Body of pancreas (tissue), 4 donors: Measurements from ENCODE around the gene RNF13.

Experiments
- CTCF ChIP-seq, 7 experiments: fragments of 450-650 bp in 4 of 7; fragments of 200-600 bp in 3 of 7; sonication (generic) in 3 of 7; IDR thresholded peaks; one replicate each; pipeline ENCODE4 v1.5.1; 2016 to 2019; ENCODE audit warnings: antibody characterized with exemption in 7 of 7
- POLR2A ChIP-seq, 3 donors: fragments of 450-650 bp; IDR thresholded peaks; one replicate each; pipeline ENCODE4 v1.6.1; 2016; ENCODE audit warnings: antibody characterized with exemption in 3 of 3, mild to moderate bottlenecking in 2 of 3

DNA sequence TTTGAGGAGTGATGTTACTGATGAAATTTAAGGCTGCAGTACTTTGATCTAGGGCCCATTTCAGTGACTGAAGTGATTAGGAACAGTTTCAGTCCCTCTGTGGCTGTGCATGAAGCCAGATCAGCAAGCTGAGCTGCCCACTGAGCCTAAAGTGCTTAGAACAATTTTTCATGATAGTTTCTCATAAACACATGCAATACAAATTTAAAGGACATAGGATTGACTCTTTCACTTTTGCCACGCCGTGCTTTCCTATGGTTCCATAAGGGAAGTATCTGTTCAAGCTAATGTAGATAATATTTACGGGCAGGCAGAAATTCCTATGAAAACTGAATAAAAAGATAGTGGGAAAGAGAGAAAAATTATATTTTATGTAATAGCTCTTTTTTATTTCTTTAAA lies 31.3 kb upstream of the RNF13 start:
- TF ChIP-seq CTCF (IDR thresholded peaks at IDR 0.05) (no peak), POLR2A (IDR thresholded peaks at IDR 0.05) (no peak)
